ENCODE measurements around the gene PLCD3.

Gene PLCD3

DNA sequence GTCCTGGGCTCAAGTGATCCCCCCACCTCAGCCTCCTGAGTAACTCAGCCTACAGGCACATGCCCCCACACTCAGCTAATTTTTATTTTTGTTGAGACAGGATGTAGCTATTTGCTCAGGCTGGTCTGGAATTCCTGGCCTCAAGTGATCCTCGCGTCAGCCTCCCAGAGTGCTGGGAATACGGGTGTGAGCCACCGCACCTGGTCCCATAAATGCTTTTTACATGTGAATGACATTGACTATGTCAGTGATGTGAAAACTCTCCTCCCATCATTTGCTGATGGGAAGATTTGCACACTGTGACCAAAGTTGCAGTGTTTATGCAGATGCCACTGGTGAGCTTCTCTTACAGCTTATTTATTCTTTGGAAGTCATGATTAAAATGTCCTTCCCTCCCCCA, 15.0 kb downstream of the PLCD3 start:
- TF ChIP-seq, protein P1, sequence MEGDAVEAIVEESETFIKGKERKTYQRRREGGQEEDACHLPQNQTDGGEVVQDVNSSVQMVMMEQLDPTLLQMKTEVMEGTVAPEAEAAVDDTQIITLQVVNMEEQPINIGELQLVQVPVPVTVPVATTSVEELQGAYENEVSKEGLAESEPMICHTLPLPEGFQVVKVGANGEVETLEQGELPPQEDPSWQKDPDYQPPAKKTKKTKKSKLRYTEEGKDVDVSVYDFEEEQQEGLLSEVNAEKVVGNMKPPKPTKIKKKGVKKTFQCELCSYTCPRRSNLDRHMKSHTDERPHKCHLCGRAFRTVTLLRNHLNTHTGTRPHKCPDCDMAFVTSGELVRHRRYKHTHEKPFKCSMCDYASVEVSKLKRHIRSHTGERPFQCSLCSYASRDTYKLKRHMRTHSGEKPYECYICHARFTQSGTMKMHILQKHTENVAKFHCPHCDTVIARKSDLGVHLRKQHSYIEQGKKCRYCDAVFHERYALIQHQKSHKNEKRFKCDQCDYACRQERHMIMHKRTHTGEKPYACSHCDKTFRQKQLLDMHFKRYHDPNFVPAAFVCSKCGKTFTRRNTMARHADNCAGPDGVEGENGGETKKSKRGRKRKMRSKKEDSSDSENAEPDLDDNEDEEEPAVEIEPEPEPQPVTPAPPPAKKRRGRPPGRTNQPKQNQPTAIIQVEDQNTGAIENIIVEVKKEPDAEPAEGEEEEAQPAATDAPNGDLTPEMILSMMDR (IDR thresholded peaks at IDR 0.05; ENCODE audit: low read depth, low read length) = no peak
- no peaks in the 10 kb centered on the region for H3K27me3 ChIP-seq
- H3K4me3 ChIP-seq (ENCODE audit: low read depth, low read length) = no peak overlapping the region
- no peaks in the 10 kb centered on the region for H3K36me3 ChIP-seq
- no peaks in the 10 kb centered on the region for H3K4me1 ChIP-seq
- no peak for DNase-seq
- H3K9me3 ChIP-seq = no peaks in the 10 kb centered on the region

DNA sequence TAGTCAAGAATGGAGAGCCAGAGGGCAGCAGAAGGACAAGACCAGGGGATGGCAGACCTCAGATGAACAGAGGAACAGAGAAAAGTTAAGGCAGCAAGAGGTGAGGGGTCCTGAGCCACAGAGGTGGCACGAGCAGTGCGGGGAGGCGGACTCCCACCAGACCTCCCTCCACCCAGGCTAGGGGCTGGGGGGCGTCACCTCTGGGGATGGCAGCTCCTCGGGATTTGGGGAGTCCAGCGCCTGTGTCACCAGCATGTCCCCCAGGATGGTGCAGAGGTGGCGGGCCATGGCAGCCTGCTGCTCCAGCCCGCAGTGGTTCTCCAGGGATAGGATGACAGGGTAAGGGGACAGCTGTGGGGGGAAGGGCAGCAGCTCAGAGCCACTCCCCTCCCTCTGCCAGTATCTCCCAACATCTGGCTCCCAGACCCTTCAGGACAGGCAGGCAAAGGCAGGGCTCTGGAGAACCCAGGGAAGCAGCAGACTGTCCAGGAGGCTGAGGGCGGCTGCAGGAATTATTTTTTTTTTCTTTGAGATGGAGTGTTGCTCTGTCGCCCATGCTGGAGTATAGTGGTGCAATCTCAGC, 15.8 kb downstream of the PLCD3 start:
- no peaks in the 10 kb centered on the region for H3K9me3 ChIP-seq
- no peaks in the 10 kb centered on the region for H3K27me3 ChIP-seq
- DNase-seq = peak; percentile 59
- TF ChIP-seq, protein P1 (IDR thresholded peaks at IDR 0.05; ENCODE audit: low read depth, low read length) = no peak
- H3K4me1 ChIP-seq = no peaks in the 10 kb centered on the region
- no peak overlapping the region for H3K4me3 ChIP-seq (ENCODE audit: low read depth, low read length)
- no peaks in the 10 kb centered on the region for H3K36me3 ChIP-seq

DNA sequence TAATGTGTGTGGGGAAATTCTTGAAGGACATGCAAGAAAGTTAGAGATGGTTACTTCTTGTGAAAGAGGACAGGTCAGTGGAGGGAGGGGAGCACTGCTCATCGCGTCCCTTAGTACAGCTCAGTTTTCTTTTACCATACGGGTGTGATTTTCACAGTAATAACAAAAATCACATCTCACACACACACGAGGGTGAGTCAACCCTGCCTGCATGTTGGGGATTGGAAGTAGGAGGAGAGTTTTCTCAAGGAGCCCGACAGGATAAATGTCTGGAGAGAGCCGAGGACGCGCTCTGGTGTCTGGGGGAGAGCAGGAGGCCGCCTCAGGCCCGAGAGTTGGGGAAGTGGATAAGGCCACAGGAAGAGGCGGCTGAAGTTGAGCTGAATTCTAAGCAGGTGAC, 16.4 kb downstream of the PLCD3 start:
- TF ChIP-seq, protein P1 (IDR thresholded peaks at IDR 0.05; ENCODE audit: low read depth, low read length) = no peak
- no peaks in the 10 kb centered on the region for H3K9me3 ChIP-seq
- DNase-seq = no peak
- H3K4me3 ChIP-seq (ENCODE audit: low read depth, low read length) = no peak overlapping the region
- no peaks in the 10 kb centered on the region for H3K36me3 ChIP-seq
- H3K4me1 ChIP-seq = no peaks in the 10 kb centered on the region; the same call in 1 of the 2 replicates
- no peaks in the 10 kb centered on the region for H3K27me3 ChIP-seq

DNA sequence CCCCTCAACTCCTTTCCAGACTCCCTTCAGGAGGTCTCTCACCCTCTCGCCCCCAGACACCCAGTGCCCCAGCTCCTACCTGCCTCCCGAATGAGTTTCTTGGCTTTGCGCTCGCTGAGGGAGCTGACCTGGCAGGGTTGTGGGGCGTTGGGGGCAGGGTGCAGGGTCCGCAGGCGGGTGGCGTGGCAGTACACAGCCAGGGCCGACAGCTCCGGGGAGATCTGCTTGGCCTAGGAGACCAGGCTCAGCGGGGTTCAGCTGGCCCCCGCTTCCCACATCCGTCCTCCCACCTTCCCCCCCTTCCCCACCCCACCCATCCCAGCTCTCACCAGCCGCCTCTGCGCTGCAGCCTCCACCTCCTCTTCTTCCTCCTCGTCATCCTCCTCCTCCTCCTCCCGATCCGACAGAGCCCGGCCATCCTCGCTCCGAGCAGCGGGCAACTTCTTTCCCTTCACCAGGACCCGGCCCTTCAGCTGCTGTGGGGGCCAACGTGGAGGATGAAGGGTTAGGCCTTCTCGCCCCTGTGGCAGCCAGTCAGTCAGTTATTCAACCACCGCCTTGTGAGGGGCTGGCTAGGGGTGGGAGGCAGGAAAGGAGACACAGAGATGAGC, 17.2 kb downstream of the PLCD3 start:
- no peaks in the 10 kb centered on the region for H3K9me3 ChIP-seq

DNA sequence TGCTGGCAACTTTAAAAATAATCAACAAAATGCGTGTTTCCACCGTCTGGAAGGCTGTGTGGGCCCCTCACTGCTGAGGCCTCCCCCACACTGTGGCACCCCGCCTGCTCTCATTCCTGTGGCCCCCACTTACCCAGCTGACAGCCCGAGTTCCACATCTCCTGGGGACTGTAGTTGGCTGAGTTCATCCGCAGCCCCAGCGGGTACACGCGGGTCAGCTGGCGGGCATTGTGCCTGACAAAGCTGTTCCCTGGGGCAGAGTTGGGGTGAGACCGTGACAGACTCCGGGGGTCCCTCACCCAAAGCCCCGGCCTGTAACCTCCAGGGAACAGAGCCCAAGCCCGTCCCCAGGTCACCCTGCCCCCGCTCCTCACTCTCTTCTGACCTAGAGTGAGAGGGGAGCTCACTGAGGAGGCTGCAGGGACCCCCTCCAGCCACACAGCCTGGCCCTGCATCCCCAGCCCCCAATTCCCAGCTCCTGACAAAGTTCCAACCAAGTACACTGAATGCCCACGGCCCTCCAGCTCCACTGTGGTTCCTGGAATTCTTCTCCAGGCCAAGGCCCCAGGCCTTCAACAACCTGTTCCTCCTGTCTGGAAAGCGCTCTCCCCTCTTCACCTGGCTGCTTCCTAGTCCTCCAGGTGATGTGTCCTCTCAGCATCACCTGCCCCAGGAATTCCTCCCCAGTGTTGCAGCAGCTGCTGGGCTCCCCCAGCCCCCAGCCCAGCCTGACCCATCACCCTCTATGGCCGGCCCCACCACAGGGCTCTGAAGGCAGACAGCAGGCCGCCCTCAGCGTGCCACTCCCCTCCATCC, 18.0 kb downstream of the PLCD3 start:
- no peaks in the 10 kb centered on the region for H3K9me3 ChIP-seq
- H3K36me3 ChIP-seq = peaks cover 3% of the 10 kb centered on the region
- TF ChIP-seq, protein P1 (IDR thresholded peaks at IDR 0.05; ENCODE audit: low read depth, low read length) = no peak
- no peaks in the 10 kb centered on the region for H3K27me3 ChIP-seq
- no peaks in the 10 kb centered on the region; the same call in 1 of the 2 replicates for H3K4me1 ChIP-seq
- no peak overlapping the region for H3K4me3 ChIP-seq (ENCODE audit: low read depth, low read length)
- no peak for DNase-seq

More for the DNA sequence above, 17.2 kb downstream of the PLCD3 start:
- H3K27me3 ChIP-seq = no peaks in the 10 kb centered on the region
- no peaks in the 10 kb centered on the region for H3K36me3 ChIP-seq
- no peak for DNase-seq
- H3K4me3 ChIP-seq (ENCODE audit: low read depth, low read length) = no peak overlapping the region
- no peaks in the 10 kb centered on the region; the same call in 1 of the 2 replicates for H3K4me1 ChIP-seq
- TF ChIP-seq, protein P1 (IDR thresholded peaks at IDR 0.05; ENCODE audit: low read depth, low read length) = no peak

DNA sequence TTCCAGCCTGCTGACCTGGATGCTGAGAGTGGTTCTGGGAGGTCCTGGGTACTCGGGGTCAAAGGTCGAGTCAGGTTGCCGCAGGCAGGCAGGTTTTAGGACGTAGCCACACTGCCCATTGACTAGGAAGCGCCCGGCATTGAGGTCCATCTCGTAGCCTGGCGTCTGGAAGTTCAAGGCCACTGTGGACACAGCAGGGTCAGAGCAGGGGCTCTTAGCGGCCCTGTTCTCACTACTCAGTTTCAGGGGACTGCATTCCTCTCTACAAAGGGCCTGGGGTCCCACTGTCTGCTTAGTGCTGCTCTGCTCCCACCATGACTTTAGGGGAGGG, 18.9 kb downstream of the PLCD3 start:
- Histone ChIP-seq H3K36me3 (peaks cover 12% of the 10 kb centered on the region), H3K9me3 (no peaks in the 10 kb centered on the region), H3K27me3 (no peaks in the 10 kb centered on the region), H3K4me3 (ENCODE audit: low read depth, low read length) (no peak overlapping the region), H3K4me1 (no peaks in the 10 kb centered on the region; the same call in 1 of the 2 replicates)
- no peak for DNase-seq
- TF ChIP-seq, protein P1 (IDR thresholded peaks at IDR 0.05; ENCODE audit: low read depth, low read length) = no peak

All from BE2C (cell line).